GM18861 (cell line): Measurements from ENCODE around the gene ANGPTL3.

Experiments
- ATAC-seq: cut with Tn5 transposase; IDR thresholded peaks from one replicate; pipeline ENCODE4 v1.9.1; 2021; ENCODE audit not compliant: unreplicated experiment

ANGPTL3 gene

GRCh38 chr1:62621907-62622306 lies 24.6 kb downstream of the ANGPTL3 start:
- ATAC-seq, result peak; percentile 93

GRCh38 chr1:62625415-62625814 lies 28.1 kb downstream of the ANGPTL3 start:
- ATAC-seq, result peak; percentile 50

GRCh38 chr1:62628506-62628905 lies 31.2 kb downstream of the ANGPTL3 start:
- ATAC-seq, result no peak

- ATAC-seq, result no peak
Measured at GRCh38 chr1:62637392-62638105, 40.2 kb downstream of the ANGPTL3 start.

- no peak for ATAC-seq
Measured at GRCh38 chr1:62643283-62643682, 46.0 kb downstream of the ANGPTL3 start.

- ATAC-seq, result no peak
Measured at GRCh38 chr1:62652387-62652786, 55.1 kb downstream of the ANGPTL3 start.

GRCh38 chr1:62654744-62655143 lies 57.4 kb downstream of the ANGPTL3 start:
- ATAC-seq, result no peak
